Stimulated activated CD8-positive, alpha-beta memory T cell treated with anti-CD3 and anti-CD28 coated beads, Interleukin-2, amount 100 ng/mL, for 48 hours (primary cell): Measurements from ENCODE around the gene HPN.
"Not testable (repeated sequence)": the region's sequence is repeated elsewhere in the genome, so short reads cannot be mapped to it uniquely, and the experiment has no call there.

Experiments used
- DNase-seq, 2 donors: peaks; one replicate each; pipeline ENCODE4 v3.0.0-alpha.2; 2020; ENCODE audit warnings: low read depth in 2 of 2

Gene HPN

GRCh38 chr19:35027851-35028599 is 13.5 kb upstream of the HPN start:
- DNase-seq = no peak

GRCh38 chr19:35028600-35028885 is 13.0 kb upstream of the HPN start:
- DNase-seq = not testable (repeated sequence)

GRCh38 chr19:35029275-35029736 is 12.2 kb upstream of the HPN start:
- DNase-seq = not testable (repeated sequence)

GRCh38 chr19:35029737-35030256 is 11.7 kb upstream of the HPN start:
- DNase-seq = no peak

GRCh38 chr19:35030257-35031071 is 11.1 kb upstream of the HPN start, which contains the start of gene SCN1B:
TSS of gene SCN1B (plus strand) at chr19:35030470. CDS start at chr19:35030821, 351 bp downstream.
- DNase-seq = peak; percentile 64 to 68

GRCh38 chr19:35031072-35031881 is 10.2 kb upstream of the HPN start:
- DNase-seq = no peak

GRCh38 chr19:35032356-35032865 is 9.1 kb upstream of the HPN start:
- DNase-seq = no peak

GRCh38 chr19:35033067-35034004 is 8.2 kb upstream of the HPN start:
- DNase-seq = no peak

GRCh38 chr19:35034005-35034502 is 7.5 kb upstream of the HPN start:
- no peak for DNase-seq

- no peak for DNase-seq
Measured at GRCh38 chr19:35034588-35035382, 6.7 kb upstream of the HPN start.

GRCh38 chr19:35037716-35038622 is 3.6 kb upstream of the HPN start:
- no peak for DNase-seq

- no peak for DNase-seq
Measured at GRCh38 chr19:35038623-35039512, 2.7 kb upstream of the HPN start.

GRCh38 chr19:35039881-35040825 is 1.4 kb upstream of the HPN start:
- DNase-seq = no peak

- DNase-seq = no peak
Measured at GRCh38 chr19:35040826-35041547, 534 bp upstream of the HPN start.

- no peak for DNase-seq
Measured at GRCh38 chr19:35042056-35042730, 672 bp downstream of the HPN start.
